Neural cell (in vitro differentiated cells): Measurements from ENCODE around the gene SYNPO2. TPM values are rescaled to one million over a fixed set of nuclear protein-coding genes. Genes with fewer than 3 reads are reported as not detected.

Experiments used
- H2AFZ ChIP-seq: fragments of 200-600, 300-800 bp; sonication (generic), shearing (Covaris generic); 2 replicates; pipeline ENCODE4 v1.6.0; 2014; ENCODE audit warnings: low read depth, mild to moderate bottlenecking, antibody characterized with exemption, low read length, moderate library complexity
- H3F3A ChIP-seq: fragments of 200-600 bp; shearing (Covaris generic); 2 replicates; pipeline ENCODE4 v1.6.1; 2016; ENCODE audit warnings: mild to moderate bottlenecking, moderate library complexity, mixed read lengths, antibody characterized with exemption, low read length; ENCODE audit not compliant: insufficient read depth, poor library complexity, severe bottlenecking
- H3K27ac ChIP-seq: fragments of 200-600, 300-800 bp; sonication (generic), shearing (Covaris generic); 2 replicates; pipeline ENCODE4 v1.5.1; 2014; ENCODE audit warnings: mild to moderate bottlenecking, low read length, moderate library complexity
- H3K27me3 ChIP-seq: fragments of 300-800, 200-600 bp; sonication (generic), shearing (Covaris generic); 2 replicates; pipeline ENCODE4 v1.6.0; 2014; ENCODE audit warnings: mild to moderate bottlenecking, low read depth, low read length, moderate library complexity; ENCODE audit not compliant: insufficient read depth
- H3K36me3 ChIP-seq: fragments of 300-800, 200-600 bp; sonication (generic), shearing (Covaris generic); 2 replicates; pipeline ENCODE4 v1.5.1; 2014; ENCODE audit warnings: mild to moderate bottlenecking, antibody characterized with exemption, low read length, moderate library complexity; ENCODE audit not compliant: insufficient read depth
- H3K4me2 ChIP-seq: fragments of 300-800, 200-600 bp; sonication (generic), shearing (Covaris generic); 2 replicates; pipeline ENCODE4 v1.6.0; 2014; ENCODE audit warnings: mild to moderate bottlenecking, low read length
- H3K4me3 ChIP-seq: fragments of 300-800, 200-600 bp; sonication (generic), shearing (Covaris generic); 2 replicates; pipeline ENCODE4 v1.5.1; 2014; ENCODE audit warnings: mild to moderate bottlenecking, low read length, moderate library complexity
- H3K79me2 ChIP-seq: fragments of 200-600 bp; shearing (Covaris generic); replicated peaks from 2 replicates; pipeline ENCODE4 v1.6.0; 2014; ENCODE audit warnings: mild to moderate bottlenecking, low read length, moderate library complexity; ENCODE audit not compliant: insufficient read depth
- H3K9ac ChIP-seq: fragments of 300-800, 200-600 bp; sonication (generic), shearing (Covaris generic); 2 replicates; pipeline ENCODE4 v1.6.1; 2016; ENCODE audit warnings: mild to moderate bottlenecking, low read length, mixed read lengths
- H3K9me2 ChIP-seq: fragments of 200-600 bp; shearing (Covaris generic); 2 replicates; pipeline ENCODE4 v1.6.1; 2016; ENCODE audit warnings: mild to moderate bottlenecking, low read length, mixed read lengths; ENCODE audit not compliant: insufficient read depth
- H3K9me3 ChIP-seq: fragments of 200-600, 300-800 bp; sonication (generic), shearing (Covaris generic); 2 replicates; pipeline ENCODE4 v1.6.1; 2016; ENCODE audit warnings: mild to moderate bottlenecking, mixed run types, low read length, moderate library complexity, mixed read lengths
- H4K20me1 ChIP-seq: fragments of 200-600 bp; shearing (Covaris generic); 2 replicates; pipeline ENCODE4 v1.6.1; 2016; ENCODE audit warnings: mild to moderate bottlenecking, mixed run types; ENCODE audit not compliant: insufficient read depth
- EP300 ChIP-seq: fragments of 450-650 bp; conservative IDR thresholded peaks from 2 replicates; pipeline ENCODE4 v1.6.1; 2014; ENCODE audit warnings: antibody characterized with exemption, mild to moderate bottlenecking, moderate library complexity; ENCODE audit not compliant: poor library complexity, severe bottlenecking
- EZH2 ChIP-seq: fragments of 200-600, 300-800 bp; shearing (Covaris generic), sonication (generic); IDR thresholded peaks from 2 replicates; pipeline ENCODE4 v1.6.1; 2014; ENCODE audit warnings: antibody characterized with exemption, low read length, borderline replicate concordance, mild to moderate bottlenecking; ENCODE audit not compliant: insufficient read depth, poor library complexity, severe bottlenecking
- MXI1 ChIP-seq: fragments of 450-650 bp; conservative IDR thresholded peaks from 2 replicates; pipeline ENCODE4 v1.6.1; 2014; ENCODE audit warnings: antibody characterized with exemption, mild to moderate bottlenecking; ENCODE audit not compliant: poor library complexity, severe bottlenecking
- RAD21 ChIP-seq: fragments of 450-650 bp; conservative IDR thresholded peaks from 2 replicates; pipeline ENCODE4 v1.6.1; 2014; ENCODE audit warnings: antibody characterized with exemption, mild to moderate bottlenecking, moderate library complexity
- SMC3 ChIP-seq: fragments of 450-650 bp; conservative IDR thresholded peaks from 2 replicates; pipeline ENCODE4 v1.6.1; 2014; ENCODE audit warnings: antibody characterized with exemption, mild to moderate bottlenecking, moderate library complexity; ENCODE audit not compliant: poor library complexity
- TAF1 ChIP-seq: IDR thresholded peaks from 2 replicates; pipeline ENCODE4 v1.6.1; 2012; ENCODE audit warnings: low read depth
- polyA plus RNA-seq: library from polyadenylated mRNA; depleted of rRNA; stranded (reverse); fragments of >200 nt; gene quantifications from 2 replicates; pipeline ENCODE4 v1.2.3, GENCODE V29; 2014
- TF ChIP-seq, protein P1 (sequence below): fragments of 450-650 bp; IDR thresholded peaks from 2 replicates; pipeline ENCODE4 v1.5.1; 2014; ENCODE audit warnings: antibody characterized with exemption, mild to moderate bottlenecking, moderate library complexity; ENCODE audit not compliant: poor library complexity, severe bottlenecking
- TF ChIP-seq, protein P2 (sequence below): IDR thresholded peaks from 2 replicates; pipeline ENCODE4 v1.6.1; 2012; ENCODE audit warnings: borderline replicate concordance

Gene SYNPO2
- polyA plus RNA-seq, 1 donor from 2014 or later = 0.14 TPM

DNA sequence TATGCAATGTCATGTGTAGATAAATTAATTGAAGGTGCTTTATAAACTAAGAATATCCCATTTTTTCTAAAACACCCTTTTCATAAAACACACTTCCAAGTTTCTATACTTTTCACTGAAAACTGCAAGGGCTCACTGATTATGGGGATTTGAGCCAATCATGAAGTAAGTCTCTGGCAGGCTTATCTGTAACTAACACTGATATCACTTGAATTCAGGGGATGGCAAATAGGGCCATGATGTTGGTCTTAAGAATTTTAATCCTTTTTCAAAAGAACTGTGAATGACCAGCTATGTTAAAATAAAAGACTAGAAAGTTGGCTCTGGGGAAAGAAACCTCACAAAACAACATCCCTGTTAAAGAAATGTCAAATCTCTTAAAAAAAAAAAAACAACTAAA, 39.8 kb upstream of the SYNPO2 start:
- Histone ChIP-seq H3F3A (no peaks in the 10 kb centered on the region), H3K4me2 (no peak overlapping the region), H3K27me3 (no peaks in the 10 kb centered on the region), H3K79me2 (no peaks in the 10 kb centered on the region), H3K4me3 (no peak overlapping the region), H3K9me3 (no peaks in the 10 kb centered on the region), H3K27ac (no peak overlapping the region), H2AFZ (no peak overlapping the region), H3K9ac (no peak overlapping the region), H3K36me3 (no peaks in the 10 kb centered on the region), H4K20me1 (no peaks in the 10 kb centered on the region), H3K9me2 (no peaks in the 10 kb centered on the region)
- TF ChIP-seq, protein P1, sequence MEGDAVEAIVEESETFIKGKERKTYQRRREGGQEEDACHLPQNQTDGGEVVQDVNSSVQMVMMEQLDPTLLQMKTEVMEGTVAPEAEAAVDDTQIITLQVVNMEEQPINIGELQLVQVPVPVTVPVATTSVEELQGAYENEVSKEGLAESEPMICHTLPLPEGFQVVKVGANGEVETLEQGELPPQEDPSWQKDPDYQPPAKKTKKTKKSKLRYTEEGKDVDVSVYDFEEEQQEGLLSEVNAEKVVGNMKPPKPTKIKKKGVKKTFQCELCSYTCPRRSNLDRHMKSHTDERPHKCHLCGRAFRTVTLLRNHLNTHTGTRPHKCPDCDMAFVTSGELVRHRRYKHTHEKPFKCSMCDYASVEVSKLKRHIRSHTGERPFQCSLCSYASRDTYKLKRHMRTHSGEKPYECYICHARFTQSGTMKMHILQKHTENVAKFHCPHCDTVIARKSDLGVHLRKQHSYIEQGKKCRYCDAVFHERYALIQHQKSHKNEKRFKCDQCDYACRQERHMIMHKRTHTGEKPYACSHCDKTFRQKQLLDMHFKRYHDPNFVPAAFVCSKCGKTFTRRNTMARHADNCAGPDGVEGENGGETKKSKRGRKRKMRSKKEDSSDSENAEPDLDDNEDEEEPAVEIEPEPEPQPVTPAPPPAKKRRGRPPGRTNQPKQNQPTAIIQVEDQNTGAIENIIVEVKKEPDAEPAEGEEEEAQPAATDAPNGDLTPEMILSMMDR = no peak
- TF ChIP-seq TAF1 (no peak), RAD21 (no peak), SMC3 (no peak), EP300 (no peak), EZH2 (no peak)
- TF ChIP-seq, protein P2, sequence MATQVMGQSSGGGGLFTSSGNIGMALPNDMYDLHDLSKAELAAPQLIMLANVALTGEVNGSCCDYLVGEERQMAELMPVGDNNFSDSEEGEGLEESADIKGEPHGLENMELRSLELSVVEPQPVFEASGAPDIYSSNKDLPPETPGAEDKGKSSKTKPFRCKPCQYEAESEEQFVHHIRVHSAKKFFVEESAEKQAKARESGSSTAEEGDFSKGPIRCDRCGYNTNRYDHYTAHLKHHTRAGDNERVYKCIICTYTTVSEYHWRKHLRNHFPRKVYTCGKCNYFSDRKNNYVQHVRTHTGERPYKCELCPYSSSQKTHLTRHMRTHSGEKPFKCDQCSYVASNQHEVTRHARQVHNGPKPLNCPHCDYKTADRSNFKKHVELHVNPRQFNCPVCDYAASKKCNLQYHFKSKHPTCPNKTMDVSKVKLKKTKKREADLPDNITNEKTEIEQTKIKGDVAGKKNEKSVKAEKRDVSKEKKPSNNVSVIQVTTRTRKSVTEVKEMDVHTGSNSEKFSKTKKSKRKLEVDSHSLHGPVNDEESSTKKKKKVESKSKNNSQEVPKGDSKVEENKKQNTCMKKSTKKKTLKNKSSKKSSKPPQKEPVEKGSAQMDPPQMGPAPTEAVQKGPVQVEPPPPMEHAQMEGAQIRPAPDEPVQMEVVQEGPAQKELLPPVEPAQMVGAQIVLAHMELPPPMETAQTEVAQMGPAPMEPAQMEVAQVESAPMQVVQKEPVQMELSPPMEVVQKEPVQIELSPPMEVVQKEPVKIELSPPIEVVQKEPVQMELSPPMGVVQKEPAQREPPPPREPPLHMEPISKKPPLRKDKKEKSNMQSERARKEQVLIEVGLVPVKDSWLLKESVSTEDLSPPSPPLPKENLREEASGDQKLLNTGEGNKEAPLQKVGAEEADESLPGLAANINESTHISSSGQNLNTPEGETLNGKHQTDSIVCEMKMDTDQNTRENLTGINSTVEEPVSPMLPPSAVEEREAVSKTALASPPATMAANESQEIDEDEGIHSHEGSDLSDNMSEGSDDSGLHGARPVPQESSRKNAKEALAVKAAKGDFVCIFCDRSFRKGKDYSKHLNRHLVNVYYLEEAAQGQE = no peak

DNA sequence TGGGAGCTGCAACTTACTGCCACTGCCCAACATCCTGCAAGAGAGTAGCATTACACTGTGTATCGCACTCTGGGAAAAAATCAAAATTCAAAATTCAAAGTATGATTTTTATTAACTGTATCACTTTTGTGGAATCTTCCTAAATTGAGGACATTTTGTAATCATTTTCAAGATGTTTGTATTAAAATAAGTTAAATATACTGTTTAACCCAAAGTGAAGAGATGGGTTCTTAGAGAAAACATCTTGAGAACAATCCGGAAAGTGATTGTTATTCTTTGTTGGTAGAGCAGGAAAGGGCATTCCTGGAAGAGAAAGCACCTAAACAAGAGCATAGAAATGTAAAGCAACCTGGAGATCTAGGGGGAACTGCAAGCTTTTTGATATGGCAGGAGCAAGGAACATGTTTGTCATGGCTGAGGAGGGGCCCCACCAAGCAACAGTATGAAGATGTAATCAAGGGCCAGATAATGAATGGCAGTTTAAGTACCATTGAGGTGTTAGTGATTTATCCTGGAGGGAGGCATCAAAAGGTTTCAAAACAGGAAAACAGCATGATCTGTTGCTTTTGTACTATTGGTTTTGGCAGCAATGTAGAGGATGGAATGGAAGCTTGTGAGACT, 38.7 kb upstream of the SYNPO2 start:
- no peak overlapping the region for H2AFZ ChIP-seq
- H3K27me3 ChIP-seq = no peaks in the 10 kb centered on the region
- H3K4me2 ChIP-seq = no peak overlapping the region
- no peak overlapping the region for H3K27ac ChIP-seq
- no peak overlapping the region for H3K9ac ChIP-seq
- no peaks in the 10 kb centered on the region for H4K20me1 ChIP-seq
- H3F3A ChIP-seq = no peaks in the 10 kb centered on the region
- H3K4me3 ChIP-seq = no peak overlapping the region
- TF ChIP-seq TAF1 (no peak), RAD21 (no peak), MXI1 (no peak), EP300 (no peak), EZH2 (no peak)
- TF ChIP-seq, protein P2 = no peak
- TF ChIP-seq, protein P1 = no peak
- H3K36me3 ChIP-seq = no peaks in the 10 kb centered on the region
- no peaks in the 10 kb centered on the region for H3K9me3 ChIP-seq
- no peaks in the 10 kb centered on the region for H3K9me2 ChIP-seq
- H3K79me2 ChIP-seq = no peaks in the 10 kb centered on the region
